GM19372 (cell line): Measurements from ENCODE around the gene FAM53B.

Experiments
- ATAC-seq: cut with Tn5 transposase; IDR thresholded peaks from one replicate; pipeline ENCODE4 v1.9.1; 2021; ENCODE audit warnings: mild to moderate bottlenecking, low read depth, moderate library complexity; ENCODE audit not compliant: unreplicated experiment

Gene FAM53B

DNA sequence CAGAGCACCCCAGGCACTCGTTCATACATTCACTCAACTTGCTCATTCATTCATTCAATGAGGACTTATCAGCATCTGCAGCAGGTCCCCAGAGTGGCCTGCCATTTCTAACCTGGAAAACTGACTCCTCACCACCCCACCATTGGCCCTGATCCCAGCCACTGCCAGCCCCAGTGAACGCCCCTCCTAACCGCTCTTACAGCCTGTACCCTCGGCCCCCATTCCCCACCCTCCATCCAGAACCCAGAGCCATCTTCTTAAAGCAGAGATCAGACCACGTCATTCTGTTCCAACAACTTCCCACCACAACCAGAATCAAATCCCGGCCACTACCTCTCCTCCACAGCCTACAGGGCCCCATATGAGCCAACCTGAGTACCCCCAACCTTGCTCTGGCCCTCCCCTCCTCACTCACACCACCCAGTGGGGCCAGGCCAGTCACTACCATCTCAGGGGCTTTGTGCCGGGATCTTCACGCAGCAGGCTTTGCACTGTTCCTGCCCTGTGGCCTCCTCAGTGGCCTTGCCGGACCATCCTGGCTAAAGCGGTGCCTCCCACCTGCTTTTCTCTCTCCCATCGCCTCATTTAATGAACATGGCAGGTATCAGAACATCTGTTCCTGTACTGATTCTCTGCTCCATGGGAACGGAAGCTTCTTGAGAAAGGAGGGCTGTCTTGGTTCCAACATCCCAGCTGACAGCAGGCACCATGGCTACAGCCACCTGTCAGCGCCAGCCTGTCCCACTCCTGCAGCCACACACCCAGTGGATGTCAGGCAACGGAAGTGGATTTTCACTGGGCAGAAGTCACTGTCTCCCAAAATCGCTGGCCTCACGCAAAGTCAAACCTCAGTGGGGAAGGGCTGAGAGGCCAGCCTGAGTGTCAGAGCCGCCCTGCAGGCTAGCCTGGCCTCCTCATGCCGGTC lies 45.4 kb downstream of the FAM53B start:
- no peak for ATAC-seq

DNA sequence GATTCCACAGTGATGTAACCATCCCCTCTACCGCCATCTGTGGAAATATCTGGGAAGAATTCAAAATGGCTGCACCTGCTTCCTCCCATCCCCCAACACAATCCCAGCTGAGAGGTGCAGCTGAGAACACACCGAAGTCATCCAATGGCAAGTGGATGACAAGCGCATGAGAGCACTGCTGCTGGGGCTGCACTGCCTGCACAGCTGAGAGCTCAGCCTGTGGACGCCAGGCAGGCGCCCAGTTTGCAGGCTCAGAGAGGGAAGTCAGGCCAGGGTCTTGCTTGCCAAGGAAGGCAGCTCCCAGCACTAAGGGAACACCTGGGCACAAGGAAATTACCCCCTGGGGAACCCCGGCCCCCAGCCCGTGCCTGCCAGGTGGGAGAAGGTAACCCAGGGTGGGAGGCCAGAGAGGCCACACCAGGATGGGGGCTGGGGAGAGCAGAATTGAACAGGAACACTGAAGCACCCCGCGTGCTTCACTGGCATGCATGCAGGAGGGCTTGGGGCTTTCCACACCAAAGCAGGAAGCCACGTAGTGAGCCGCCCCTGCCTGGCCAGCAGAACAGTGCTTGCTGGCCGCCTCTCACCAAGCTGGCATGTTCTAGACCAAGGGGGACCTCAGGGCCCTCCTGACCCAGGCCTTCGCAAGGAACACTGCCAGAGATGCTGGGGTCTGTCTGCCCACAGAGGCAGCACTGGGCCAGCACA lies 46.2 kb downstream of the FAM53B start:
- no peak for ATAC-seq

- ATAC-seq = no peak
Measured at GRCh38 chr10:124697443-124697836, 46.7 kb downstream of the FAM53B start.

- ATAC-seq = peak; percentile 80
Measured at GRCh38 chr10:124696446-124697392, 47.5 kb downstream of the FAM53B start.

DNA sequence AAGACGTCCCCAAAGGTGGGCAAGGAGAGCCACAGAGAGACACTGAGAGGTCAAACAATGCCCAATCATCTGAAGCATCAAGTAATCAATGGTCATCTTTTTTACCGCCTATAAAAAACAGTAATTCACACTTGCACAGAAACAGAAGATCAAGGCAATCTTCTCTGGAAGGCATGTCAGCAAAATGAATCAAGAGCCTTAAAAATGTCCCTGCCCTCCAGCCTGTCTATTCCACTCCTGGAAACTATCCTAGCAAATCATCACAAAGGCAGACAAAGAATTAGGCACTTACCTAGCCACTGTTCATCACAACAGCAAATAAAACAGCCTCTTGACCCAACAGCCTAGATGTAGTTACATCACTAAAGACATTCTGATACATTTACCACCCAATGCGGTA lies 48.9 kb downstream of the FAM53B start:
- no peak for ATAC-seq

DNA sequence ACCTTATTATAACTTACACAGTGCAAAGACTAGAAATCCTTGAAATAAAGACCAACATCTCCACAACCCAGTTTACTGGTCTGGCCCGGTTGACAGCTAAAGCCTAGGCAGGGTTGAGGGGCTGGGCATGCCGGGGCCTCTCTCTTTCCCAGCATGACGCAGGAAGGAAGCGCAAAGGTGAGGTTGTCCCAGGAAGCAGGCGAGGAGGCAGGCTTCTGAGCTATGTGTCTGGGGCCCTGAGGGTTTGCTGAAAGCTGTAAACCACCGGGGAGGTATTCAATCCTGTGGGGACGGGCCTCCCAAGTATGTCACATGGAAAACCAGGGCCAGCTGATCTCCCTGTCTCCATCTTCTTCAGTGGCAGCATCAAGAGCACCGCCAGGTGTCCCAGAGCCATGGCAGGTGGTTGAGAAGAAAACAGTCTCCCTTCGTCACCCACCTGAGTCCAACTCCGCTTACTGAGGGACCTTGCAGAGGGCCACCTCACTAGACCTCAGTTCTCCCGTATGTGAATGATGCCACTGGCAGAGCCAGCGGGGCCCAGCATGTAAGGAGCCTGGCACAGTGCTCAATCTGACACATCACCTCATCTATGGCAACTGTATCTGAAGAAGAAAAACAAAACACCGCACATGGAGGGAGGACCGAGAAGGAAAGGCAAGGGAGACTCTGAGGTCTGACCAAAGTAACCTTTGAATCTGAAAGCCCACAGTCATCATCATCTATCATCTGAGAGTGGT lies 49.5 kb downstream of the FAM53B start:
- no peak for ATAC-seq

- ATAC-seq = no peak
Measured at GRCh38 chr10:124693801-124694416, 50.3 kb downstream of the FAM53B start.

DNA sequence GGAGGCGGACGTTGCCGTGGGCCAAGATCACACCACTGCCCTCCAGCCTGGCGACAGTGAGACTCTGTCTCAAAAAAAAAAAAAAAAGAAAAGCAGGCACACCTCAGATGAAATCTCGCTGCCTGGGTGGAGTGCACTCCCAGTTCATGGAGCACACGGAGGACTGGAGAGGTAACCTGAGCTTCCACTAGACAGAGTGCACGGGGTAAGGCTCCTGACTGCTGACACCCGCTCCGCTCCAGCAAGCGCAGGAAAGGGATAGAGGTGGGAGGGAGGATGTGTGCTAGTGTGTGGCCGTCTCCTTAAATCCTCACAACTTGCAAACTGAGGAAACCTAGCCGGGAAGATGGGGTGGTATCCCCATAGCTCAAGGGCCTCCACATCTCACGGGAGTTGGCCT lies 50.8 kb downstream of the FAM53B start:
- ATAC-seq = no peak

- ATAC-seq = no peak
Measured at GRCh38 chr10:124692100-124692446, 52.1 kb downstream of the FAM53B start.

DNA sequence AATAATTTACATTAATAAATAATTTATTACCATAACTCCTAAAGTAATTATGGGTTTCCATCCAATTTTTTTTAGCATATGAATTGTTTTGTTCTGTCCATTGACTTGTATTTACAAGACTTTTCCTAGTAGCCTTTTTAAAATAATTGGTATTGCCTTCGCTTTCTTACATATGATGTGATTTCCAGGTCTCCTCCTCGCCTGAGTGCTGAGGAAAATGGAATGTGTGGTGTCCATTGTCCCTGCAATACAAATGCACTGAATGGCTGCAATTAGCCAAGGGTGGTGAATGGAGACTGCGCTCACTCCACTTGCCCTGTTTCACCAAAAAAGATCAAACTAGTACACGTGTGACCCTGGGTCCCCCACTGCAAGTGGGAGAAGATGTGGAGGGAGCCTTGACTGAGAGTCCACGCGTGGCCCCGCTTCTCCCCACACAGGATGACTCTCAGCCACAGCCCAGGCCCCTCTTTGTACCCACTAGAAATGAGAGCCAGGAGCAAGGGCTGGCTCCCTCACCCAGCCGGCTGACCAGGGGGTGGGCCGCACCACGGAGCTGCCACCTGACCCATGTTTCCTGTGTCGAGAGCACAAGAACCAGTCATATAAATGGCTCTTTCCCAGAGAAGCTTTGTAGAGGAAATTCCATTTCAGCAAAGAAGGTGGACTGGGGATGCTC lies 52.6 kb downstream of the FAM53B start:
- ATAC-seq = no peak

DNA sequence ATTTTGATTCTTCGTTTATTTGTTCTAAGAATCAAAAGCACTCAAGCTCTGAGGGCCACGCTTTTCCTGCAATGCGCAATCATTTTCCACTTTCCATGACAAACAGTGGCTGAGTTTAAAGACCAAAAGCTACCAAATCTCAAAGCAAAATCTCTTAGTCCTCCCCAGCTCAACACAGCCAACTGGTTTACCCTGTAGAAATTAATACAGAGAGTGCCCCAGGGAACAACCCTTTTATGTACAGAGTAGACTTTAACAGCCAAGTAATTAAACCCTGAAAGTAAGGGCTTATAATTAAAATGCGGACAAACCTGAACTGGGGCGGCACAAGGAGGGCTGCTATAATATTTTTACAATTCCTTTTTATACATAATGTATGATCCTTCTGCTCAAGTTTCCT lies 53.2 kb downstream of the FAM53B start:
- ATAC-seq = no peak

DNA sequence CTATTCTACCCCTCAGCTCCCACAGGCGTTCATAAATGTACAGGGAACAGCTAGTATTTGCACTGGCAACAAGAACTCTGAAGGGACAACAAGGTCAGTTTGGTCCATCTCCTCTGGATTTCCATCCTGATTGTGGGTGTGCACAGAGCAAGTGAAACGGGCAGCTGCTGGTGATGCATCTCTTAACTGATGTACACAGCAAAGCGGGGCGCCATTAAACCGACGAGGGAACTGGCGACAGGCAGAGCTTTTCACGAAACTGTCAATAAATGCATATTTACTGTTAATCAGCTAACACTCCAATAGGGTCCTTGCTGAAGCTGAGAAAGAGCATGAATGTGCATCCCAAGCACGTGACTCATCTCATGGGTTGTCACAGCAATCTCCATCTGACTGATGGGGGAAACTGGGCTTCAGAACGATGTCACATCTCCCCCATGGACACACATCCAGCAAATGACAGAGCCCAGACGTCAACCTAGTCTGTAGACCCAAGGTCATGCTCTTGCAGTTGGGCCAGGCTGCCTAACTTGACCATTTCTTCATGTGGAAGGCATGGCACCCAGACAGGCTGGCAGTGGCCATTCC lies 54.2 kb downstream of the FAM53B start:
- no peak for ATAC-seq

- peak; percentile 89 for ATAC-seq
Measured at GRCh38 chr10:124688889-124689670, 55.1 kb downstream of the FAM53B start.

- no peak for ATAC-seq
Measured at GRCh38 chr10:124688386-124688785, 55.8 kb downstream of the FAM53B start.

GRCh38 chr10:124686707-124687376 lies 57.3 kb downstream of the FAM53B start:
- no peak for ATAC-seq

- ATAC-seq = no peak
Measured at GRCh38 chr10:124685261-124685660, 58.9 kb downstream of the FAM53B start.

DNA sequence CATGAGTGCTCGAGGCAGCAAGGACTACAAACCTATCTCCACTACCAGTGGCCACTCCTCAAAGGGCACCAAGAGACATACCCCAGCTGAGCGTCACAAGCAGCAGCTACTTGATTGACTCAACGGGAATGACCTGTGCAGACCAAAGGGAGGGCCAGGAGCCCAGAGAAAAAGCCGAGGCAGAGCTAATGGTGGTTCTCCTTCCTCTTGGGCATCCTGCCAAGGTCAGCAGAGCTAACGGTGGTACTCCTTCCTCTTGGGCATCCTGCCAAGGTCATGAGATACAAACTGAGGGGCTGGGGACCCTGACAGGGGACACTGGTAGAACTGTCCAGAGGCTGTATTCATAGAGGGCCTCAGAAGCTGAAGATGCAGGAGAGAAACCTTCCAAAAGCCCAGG lies 60.4 kb downstream of the FAM53B start:
- no peak for ATAC-seq
